ENCODE results near the gene NEURL4. TPM values are rescaled to one million over a fixed set of nuclear protein-coding genes. Genes with fewer than 3 reads are reported as not detected.

Gene NEURL4
- total and polyA plus RNA-seq, 5 experiments from 2014 or later, result 0.90 to 82.7 (median 2.7) TPM

GRCh38 chr17:7322520-7323194 lies 6.5 kb downstream of the NEURL4 start:
- Mint-ChIP-seq H3K27me3 (no peaks in the 10 kb centered on the region), H3K36me3 (peaks cover 0 to 52% (median 5%) of the 10 kb centered on the region in 3 donors), H3K27ac (peak overlapping the region in 1 of 10 donors; percentile 52), H3K4me1 (peaks cover 5 to 21% (median 8%) of the 10 kb centered on the region in 4 donors), H3K9me3 (no peaks in the 10 kb centered on the region), H3K4me3 (no peak overlapping the region)
- DNase-seq (no peak), ATAC-seq (no peak)
- POLR2A ChIA-PET, result interaction anchor here (0.5 to 4.5 kb wide), 7 partner anchors 8 to 77 kb away, joined by 3 to 50 read pairs (median 16); partner anchors contain the start of gene ACAP1

GRCh38 chr17:7321466-7321865 lies 7.7 kb downstream of the NEURL4 start:
- no peaks in the 10 kb centered on the region for H3K27me3 Mint-ChIP-seq
- H3K4me1 Mint-ChIP-seq, result peaks cover 2 to 14% (median 7%) of the 10 kb centered on the region in 4 donors
- peaks cover 0 to 53% (median 5%) of the 10 kb centered on the region in 3 donors for H3K36me3 Mint-ChIP-seq
- H3K27ac Mint-ChIP-seq, result no peak overlapping the region
- ATAC-seq (no peak), DNase-seq (no peak)
- POLR2A ChIA-PET, result interaction anchor here (0.6 to 3.7 kb wide), 6 partner anchors 9 to 927 kb away, joined by 3 to 34 read pairs (median 7); partner anchors contain the start of genes ACAP1 and CTC1
- no peak overlapping the region for H3K4me3 Mint-ChIP-seq
- H3K9me3 Mint-ChIP-seq, result no peaks in the 10 kb centered on the region

GRCh38 chr17:7318121-7318860 lies 10.8 kb downstream of the NEURL4 start:
- peaks cover 17 to 32% (median 24%) of the 10 kb centered on the region in 4 donors for H3K4me1 Mint-ChIP-seq
- DNase-seq (no peak), ATAC-seq (no peak)
- H3K27me3 Mint-ChIP-seq, result no peaks in the 10 kb centered on the region
- POLR2A ChIA-PET, result interaction anchor here (0.6 to 14.2 kb wide), 7 partner anchors 8 to 31 kb away, joined by 3 to 168 read pairs (median 4); partner anchors contain the start of genes ACAP1 and NEURL4
- peak overlapping the region in 2 of 10 donors; percentile 37 to 39 for H3K4me3 Mint-ChIP-seq
- H3K9me3 Mint-ChIP-seq, result no peaks in the 10 kb centered on the region
- peaks cover 0 to 56% (median 5%) of the 10 kb centered on the region in 3 donors for H3K36me3 Mint-ChIP-seq
- peak overlapping the region in 5 of 10 donors; percentile 53 to 84 (median 74) for H3K27ac Mint-ChIP-seq

GRCh38 chr17:7317161-7317803 lies 11.9 kb downstream of the NEURL4 start:
- Mint-ChIP-seq H3K27ac (peak overlapping the region in 8 of 10 donors; percentile 16 to 87 (median 70)), H3K4me3 (peak overlapping the region in 5 of 10 donors; percentile 14 to 74 (median 26)), H3K27me3 (no peaks in the 10 kb centered on the region), H3K36me3 (peaks cover 0 to 59% (median 8%) of the 10 kb centered on the region in 3 donors), H3K9me3 (no peaks in the 10 kb centered on the region), H3K4me1 (peaks cover 19 to 42% (median 34%) of the 10 kb centered on the region in 4 donors)
- POLR2A ChIA-PET, result interaction anchor here (0.7 to 14.2 kb wide), 8 partner anchors 7 to 280 kb away, joined by 3 to 168 read pairs (median 4); partner anchors contain the start of genes ACAP1 and NEURL4
- DNase-seq (no peak), ATAC-seq (no peak)

- Mint-ChIP-seq H3K9me3 (no peaks in the 10 kb centered on the region), H3K4me1 (peaks cover 21 to 57% (median 46%) of the 10 kb centered on the region in 4 donors), H3K4me3 (peak overlapping the region; percentile 81 to 97 (median 91)), H3K27ac (peak overlapping the region; percentile 86 to 98 (median 96)), H3K36me3 (peaks cover under 1 to 58% (median 15%) of the 10 kb centered on the region in 3 donors), H3K27me3 (no peaks in the 10 kb centered on the region)
- ATAC-seq (no peak), DNase-seq (no peak)
- POLR2A ChIA-PET, result interaction anchor here (0.9 to 14.2 kb wide), 13 partner anchors 10 to 231 kb away, joined by 3 to 168 read pairs (median 7); partner anchors contain the start of genes ACAP1, NEURL4, POLR2A and SLC2A4
These were observed 13.4 kb downstream of the NEURL4 start for GRCh38 chr17:7315570-7316235.

- H3K36me3 Mint-ChIP-seq, result peaks cover 8 to 61% (median 23%) of the 10 kb centered on the region in 3 donors
- ATAC-seq (peak; percentile 83 to 89), DNase-seq (peak; percentile 88 to 95 (median 92))
- peak within 1 kb of the TSS; percentile 81 to 97 (median 91) for H3K4me3 Mint-ChIP-seq
- no peaks in the 10 kb centered on the region for H3K9me3 Mint-ChIP-seq
- POLR2A ChIA-PET, result interaction anchor here (0.6 to 14.2 kb wide), 17 partner anchors 9 to 900 kb away, joined by 3 to 168 read pairs (median 6); partner anchors contain the start of genes ACAP1, CLDN7, NEURL4 and PLSCR3
- no peaks in the 10 kb centered on the region for H3K27me3 Mint-ChIP-seq
- peak within 1 kb of the TSS; percentile 88 to 98 (median 96) for H3K27ac Mint-ChIP-seq
- H3K4me1 Mint-ChIP-seq, result peaks cover 29 to 65% (median 53%) of the 10 kb centered on the region in 4 donors
These were observed 14.2 kb downstream of the NEURL4 start, which contains the start of gene GPS2 for GRCh38 chr17:7314719-7315569. Gene GPS2 (minus strand): TSS chr17:7315360. CDS start chr17:7315052, 308 bp downstream.

- DNase-seq (no peak), ATAC-seq (no peak)
- Mint-ChIP-seq H3K27ac (peak overlapping the region; percentile 88 to 97 (median 92)), H3K36me3 (peaks cover 11 to 64% (median 30%) of the 10 kb centered on the region in 3 donors), H3K27me3 (no peaks in the 10 kb centered on the region), H3K4me1 (peaks cover 32 to 73% (median 62%) of the 10 kb centered on the region in 4 donors), H3K4me3 (peak overlapping the region; percentile 72 to 95 (median 85)), H3K9me3 (no peaks in the 10 kb centered on the region)
- POLR2A ChIA-PET, result interaction anchor here (0.6 to 14.2 kb wide), 18 partner anchors 8 to 901 kb away, joined by 3 to 168 read pairs (median 6); partner anchors contain the start of genes ACAP1, CLDN7, CTDNEP1 and ELP5
These were observed 15.0 kb downstream of the NEURL4 start for GRCh38 chr17:7313890-7314718.

- Mint-ChIP-seq H3K4me1 (peaks cover 37 to 77% (median 66%) of the 10 kb centered on the region in 4 donors), H3K9me3 (no peaks in the 10 kb centered on the region), H3K4me3 (peak overlapping the region; percentile 36 to 95 (median 84)), H3K27ac (peak overlapping the region; percentile 81 to 97 (median 92)), H3K36me3 (peaks cover 17 to 69% (median 30%) of the 10 kb centered on the region in 3 donors), H3K27me3 (no peaks in the 10 kb centered on the region)
- ATAC-seq (no peak), DNase-seq (peak in 1 of 10 donors; percentile 49)
- POLR2A ChIA-PET, result interaction anchor here (0.6 to 14.2 kb wide), 15 partner anchors 8 to 172 kb away, joined by 3 to 168 read pairs (median 6); partner anchors contain the start of genes ACAP1, CLDN7, CTDNEP1 and ELP5
These were observed 15.8 kb downstream of the NEURL4 start for GRCh38 chr17:7313088-7313889.

GRCh38 chr17:7312432-7313087 lies 16.6 kb downstream of the NEURL4 start:
- ATAC-seq (no peak), DNase-seq (no peak)
- no peaks in the 10 kb centered on the region for H3K9me3 Mint-ChIP-seq
- peak overlapping the region; percentile 81 to 97 (median 92) for H3K27ac Mint-ChIP-seq
- H3K4me1 Mint-ChIP-seq, result peaks cover 37 to 77% (median 65%) of the 10 kb centered on the region in 4 donors
- H3K36me3 Mint-ChIP-seq, result peaks cover 17 to 67% (median 27%) of the 10 kb centered on the region in 3 donors
- POLR2A ChIA-PET, result interaction anchor here (0.9 to 14.2 kb wide), 10 partner anchors 9 to 61 kb away, joined by 3 to 168 read pairs (median 6); partner anchors contain the start of genes ACAP1, CLDN7, CTDNEP1 and ELP5
- peak overlapping the region; percentile 7 to 95 (median 78) for H3K4me3 Mint-ChIP-seq
- no peaks in the 10 kb centered on the region for H3K27me3 Mint-ChIP-seq
